AG04449 (cell line): ENCODE data around the gene SNCB.
A peak's percentile ranks its signal among the peaks of the same experiment; 100 is the strongest.

Experiments
- CTCF ChIA-PET: fragments of 350-600 bp; formaldehyde crosslinking; extraction: SDS; loops from one replicate; lab custom pipeline; 2021; ENCODE audit warnings: antibody characterized with exemption; lab: Yijun Ruan, JAX
- POLR2A ChIA-PET: fragments of 400-600, 350-600 bp; formaldehyde crosslinking; extraction: SDS; loops from one replicate; lab custom pipeline; 2020; ENCODE audit warnings: antibody characterized with exemption, inconsistent platforms; lab: Yijun Ruan, JAX
- DNase-seq: peaks from one replicate; pipeline ENCODE4 v3.0.0-alpha.2; 2010; ENCODE audit warnings: low read depth, low spot score
- H3K4me3 ChIP-seq: 2 replicates; pipeline ENCODE4 v1.5.1; 2011; ENCODE audit warnings: low read depth, mild to moderate bottlenecking, control low read depth, low read length
- TF ChIP-seq, protein P1 (sequence below): IDR thresholded peaks from one replicate; pipeline ENCODE4 v1.5.1; 2011; ENCODE audit warnings: mild to moderate bottlenecking, moderate library complexity, low read length, control low read depth, inconsistent platforms; ENCODE audit not compliant: insufficient read depth; ENCODE audit errors: missing control alignments

The SNCB gene

DNA sequence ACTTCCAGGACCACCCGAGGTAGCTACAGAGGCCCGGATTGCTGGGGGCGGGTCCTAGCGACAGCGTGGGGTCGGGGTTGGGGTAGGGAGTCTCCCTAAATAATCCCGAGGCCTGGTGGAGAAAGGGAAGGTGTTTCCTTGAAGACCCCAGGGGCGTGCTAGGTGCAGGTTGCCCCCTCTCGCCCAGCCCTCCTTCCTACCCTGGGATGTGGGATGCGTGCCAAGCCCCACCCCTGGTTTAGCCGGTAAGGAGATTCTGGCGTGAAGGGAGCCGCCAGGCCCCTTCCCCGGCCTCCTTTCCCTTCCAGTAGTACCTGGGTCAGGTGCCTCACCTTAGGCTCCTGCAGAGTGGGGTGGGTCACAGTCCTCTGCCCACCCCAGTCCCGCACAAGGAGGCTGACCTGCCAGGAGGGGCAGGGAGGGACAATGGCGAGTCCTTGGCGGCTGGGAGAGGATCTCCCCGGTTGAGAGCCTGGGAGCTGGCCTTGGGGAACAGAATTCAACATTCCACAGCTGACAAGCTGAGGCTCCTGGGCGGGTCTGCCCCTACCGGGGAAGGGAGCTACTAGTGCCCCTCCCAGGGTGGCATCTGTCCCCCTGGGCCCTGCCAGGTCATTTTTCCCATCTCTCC lies 17.6 kb upstream of the SNCB start:
- POLR2A ChIA-PET = no interaction called here
- CTCF ChIA-PET = interaction anchor here (0.8 to 15.6 kb wide), 5 partner anchors 11 to 463 kb away, joined by 3 to 190 read pairs (median 7); no protein-coding TSS in a partner anchor
- no peak for DNase-seq
- TF ChIP-seq, protein P1, sequence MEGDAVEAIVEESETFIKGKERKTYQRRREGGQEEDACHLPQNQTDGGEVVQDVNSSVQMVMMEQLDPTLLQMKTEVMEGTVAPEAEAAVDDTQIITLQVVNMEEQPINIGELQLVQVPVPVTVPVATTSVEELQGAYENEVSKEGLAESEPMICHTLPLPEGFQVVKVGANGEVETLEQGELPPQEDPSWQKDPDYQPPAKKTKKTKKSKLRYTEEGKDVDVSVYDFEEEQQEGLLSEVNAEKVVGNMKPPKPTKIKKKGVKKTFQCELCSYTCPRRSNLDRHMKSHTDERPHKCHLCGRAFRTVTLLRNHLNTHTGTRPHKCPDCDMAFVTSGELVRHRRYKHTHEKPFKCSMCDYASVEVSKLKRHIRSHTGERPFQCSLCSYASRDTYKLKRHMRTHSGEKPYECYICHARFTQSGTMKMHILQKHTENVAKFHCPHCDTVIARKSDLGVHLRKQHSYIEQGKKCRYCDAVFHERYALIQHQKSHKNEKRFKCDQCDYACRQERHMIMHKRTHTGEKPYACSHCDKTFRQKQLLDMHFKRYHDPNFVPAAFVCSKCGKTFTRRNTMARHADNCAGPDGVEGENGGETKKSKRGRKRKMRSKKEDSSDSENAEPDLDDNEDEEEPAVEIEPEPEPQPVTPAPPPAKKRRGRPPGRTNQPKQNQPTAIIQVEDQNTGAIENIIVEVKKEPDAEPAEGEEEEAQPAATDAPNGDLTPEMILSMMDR = no peak
- H3K4me3 ChIP-seq = peak overlapping the region; percentile 81

DNA sequence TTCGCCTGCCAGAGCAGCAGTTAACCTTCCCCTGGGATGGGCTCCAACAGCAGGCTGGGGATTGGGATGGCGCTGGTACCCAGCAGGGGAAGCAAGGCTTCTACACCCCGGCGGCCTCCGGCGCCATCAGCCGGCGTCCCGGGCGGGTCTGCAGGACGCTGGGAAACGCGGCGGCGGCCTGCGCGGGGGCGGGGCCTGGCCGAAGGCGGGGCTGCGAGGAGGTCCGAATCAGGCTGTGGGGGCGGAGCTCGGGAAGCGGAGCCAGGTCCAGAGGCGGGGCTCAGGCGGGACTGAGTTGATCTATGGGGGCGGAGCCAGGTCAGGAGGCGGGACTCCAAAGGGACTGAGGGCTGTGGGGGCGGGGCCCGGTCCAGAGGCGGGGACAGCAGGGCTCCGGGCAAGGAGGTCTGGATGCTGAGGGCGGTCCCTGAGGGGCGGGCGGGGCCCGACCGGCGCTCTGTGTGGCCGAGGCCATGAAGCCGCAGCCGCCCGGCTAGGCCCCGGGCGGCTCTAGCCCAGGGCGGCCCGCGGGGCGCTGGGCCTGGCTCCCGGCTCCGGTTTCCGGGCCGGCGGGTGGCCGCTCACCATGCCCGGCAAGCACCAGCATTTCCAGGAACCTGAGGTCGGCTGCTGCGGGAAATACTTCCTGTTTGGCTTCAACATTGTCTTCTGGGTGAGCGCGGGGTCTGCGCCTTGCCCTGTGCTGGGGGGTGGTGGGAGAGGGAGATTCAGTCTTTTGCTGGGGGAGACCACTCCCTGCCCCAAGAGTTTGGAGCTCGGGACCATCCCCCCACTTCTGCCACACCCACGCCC lies 16.9 kb upstream of the SNCB start, which contains the start of gene TSPAN17:
TSS of gene TSPAN17 (plus strand) at position 455 of the 813 bp plus-strand sequence. CDS start at position 587, 132 bp downstream.
- TF ChIP-seq, protein P1 = peak; percentile 46
- CTCF ChIA-PET = interaction anchor here (0.7 to 15.6 kb wide), 11 partner anchors 11 to 918 kb away, joined by 3 to 190 read pairs (median 4); partner anchors contain the start of genes EIF4E1B and SNCB
- POLR2A ChIA-PET = interaction anchor here (0.5 to 1.8 kb wide), 8 partner anchors 11 to 434 kb away, joined by 3 to 8 read pairs (median 4); partner anchors contain the start of gene RNF44
- DNase-seq = peak; percentile 84
- H3K4me3 ChIP-seq = peak within 1 kb of the TSS; percentile 81

DNA sequence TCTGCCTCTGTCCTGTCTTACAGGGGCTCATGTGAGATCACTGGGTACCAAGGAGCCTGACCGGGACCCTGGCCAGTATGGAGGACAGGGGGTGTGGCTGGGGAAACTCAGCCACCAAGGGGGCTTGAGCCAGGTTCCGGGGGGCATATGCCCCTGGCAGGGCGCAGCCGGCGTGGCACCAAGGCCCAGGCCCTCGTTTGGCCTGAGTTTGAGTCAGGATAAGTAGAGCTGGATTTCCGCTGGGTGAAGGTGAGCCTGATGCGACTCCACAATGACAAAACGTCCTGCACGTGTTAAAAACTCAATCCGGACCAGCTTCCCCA lies 16.3 kb upstream of the SNCB start:
- POLR2A ChIA-PET = interaction anchor here (0.6 to 1.8 kb wide), 5 partner anchors 11 to 265 kb away, joined by 3 to 8 read pairs (median 4); partner anchors contain the start of gene RNF44
- TF ChIP-seq, protein P1 = no peak
- no peak for DNase-seq

DNA sequence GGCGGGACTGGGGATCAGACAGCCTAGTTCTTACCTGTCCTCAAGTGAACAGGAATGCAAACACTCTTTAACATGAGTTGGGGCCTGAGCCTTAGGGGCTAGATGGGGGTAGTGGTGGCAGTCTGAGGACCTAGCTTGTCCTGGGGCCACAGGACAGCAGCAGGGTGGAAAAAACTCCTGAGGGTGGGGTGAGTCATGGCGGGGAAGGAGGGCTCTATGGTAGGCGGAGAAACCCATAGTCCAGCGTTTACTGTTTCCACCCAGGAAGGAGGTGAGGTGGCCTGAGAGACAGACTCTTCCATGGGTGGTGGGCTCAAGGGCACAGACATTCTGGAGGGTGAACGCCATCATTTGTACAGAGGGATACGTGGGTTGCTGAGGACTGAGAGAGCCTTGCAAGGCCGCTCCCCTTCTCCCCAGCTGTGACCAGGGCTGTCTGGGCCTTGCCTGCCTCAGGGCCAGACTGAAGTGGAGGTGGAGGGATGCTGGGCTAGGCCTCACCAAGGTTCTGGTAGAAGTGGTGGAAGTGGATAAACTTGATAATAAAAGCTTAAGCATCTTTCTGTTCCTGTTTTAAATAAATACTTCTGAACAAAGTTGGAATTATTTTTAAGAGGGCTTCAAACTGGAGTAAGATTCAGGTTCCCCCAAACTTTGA lies 15.8 kb upstream of the SNCB start:
- no peak overlapping the region for H3K4me3 ChIP-seq
- ChIA-PET CTCF (interaction anchor here (1.0 to 15.6 kb wide), 9 partner anchors 10 to 229 kb away, joined by 3 to 190 read pairs (median 4); partner anchors contain the start of genes EIF4E1B and SNCB), POLR2A (interaction anchor here (1.3 to 1.8 kb wide), 3 partner anchors 12 to 109 kb away, joined by 4 to 8 read pairs (median 5); partner anchors contain the start of gene RNF44)
- TF ChIP-seq, protein P1 = no peak
- no peak for DNase-seq

More for the DNA sequence above, 16.3 kb upstream of the SNCB start:
- peak overlapping the region; percentile 54 for H3K4me3 ChIP-seq
- CTCF ChIA-PET = interaction anchor here (0.7 to 15.6 kb wide), 10 partner anchors 11 to 917 kb away, joined by 3 to 190 read pairs (median 4); partner anchors contain the start of genes EIF4E1B and SNCB

DNA sequence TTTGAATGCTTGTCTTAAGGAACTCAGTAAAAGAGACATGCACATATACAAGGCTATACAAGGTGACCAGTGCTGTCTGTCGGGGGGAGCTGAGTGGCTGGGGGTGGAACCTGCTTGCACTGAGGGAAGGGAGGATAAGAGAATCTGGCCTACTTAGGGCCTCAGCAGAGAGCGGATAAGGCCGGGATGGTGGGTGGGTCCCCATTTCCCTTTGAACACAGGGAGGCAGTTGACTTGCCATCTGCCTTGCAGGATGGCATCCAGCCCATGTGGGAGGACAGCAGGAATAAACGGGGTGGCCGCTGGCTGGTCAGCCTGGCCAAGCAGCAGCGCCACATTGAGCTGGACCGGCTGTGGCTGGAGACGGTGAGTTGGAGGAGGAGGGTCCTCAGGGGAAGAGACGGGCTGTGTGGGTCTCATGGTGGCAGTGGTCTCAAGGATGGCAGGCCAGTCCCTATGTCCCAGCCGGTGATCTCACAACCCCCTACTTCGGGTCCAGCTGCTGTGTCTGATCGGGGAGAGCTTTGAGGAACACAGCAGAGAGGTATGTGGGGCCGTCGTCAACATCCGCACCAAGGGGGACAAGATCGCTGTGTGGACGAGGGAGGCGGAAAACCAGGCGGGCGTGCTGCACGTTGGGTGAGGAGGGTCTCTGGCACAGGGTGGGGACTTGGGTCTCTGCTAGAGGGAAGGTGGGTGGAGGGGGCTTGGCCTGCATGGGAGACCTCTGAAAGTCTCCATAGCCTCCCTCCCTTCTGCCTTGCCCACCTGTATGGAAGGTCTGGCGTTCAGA lies 14.7 kb upstream of the SNCB start:
- POLR2A ChIA-PET = no interaction called here
- no peak overlapping the region for H3K4me3 ChIP-seq
- TF ChIP-seq, protein P1 = no peak
- DNase-seq = no peak
- CTCF ChIA-PET = interaction anchor here (1.0 to 15.6 kb wide), 4 partner anchors 12 to 72 kb away, joined by 3 to 190 read pairs (median 3); no protein-coding TSS in a partner anchor
